GM12875 (cell line): ENCODE results near the gene C1QTNF8.

Experiments used
- H3K4me3 ChIP-seq: one replicate; pipeline ENCODE4 v1.5.1; 2011; ENCODE audit warnings: low read depth, low read length, control low read depth
- CTCF ChIP-seq: IDR thresholded peaks from 2 replicates; pipeline ENCODE4 v1.5.1; 2011; ENCODE audit warnings: low read depth, mild to moderate bottlenecking, control low read depth, inconsistent platforms, low read length, moderate library complexity, borderline replicate concordance; ENCODE audit not compliant: insufficient read depth

Gene C1QTNF8

GRCh38 chr16:1069154-1069553, 26.9 kb downstream of the C1QTNF8 start:
- no peak for TF ChIP-seq CTCF
- no peak overlapping the region for H3K4me3 ChIP-seq

GRCh38 chr16:1068451-1068850, 27.6 kb downstream of the C1QTNF8 start:
- TF ChIP-seq CTCF, result no peak
- no peak overlapping the region for H3K4me3 ChIP-seq

GRCh38 chr16:1067629-1068028, 28.4 kb downstream of the C1QTNF8 start:
- no peak for TF ChIP-seq CTCF
- H3K4me3 ChIP-seq, result no peak overlapping the region

GRCh38 chr16:1066584-1067172, 29.4 kb downstream of the C1QTNF8 start:
- H3K4me3 ChIP-seq, result no peak overlapping the region
- no peak for TF ChIP-seq CTCF

- TF ChIP-seq CTCF, result no peak
- H3K4me3 ChIP-seq, result no peak overlapping the region
Observed at GRCh38 chr16:1065469-1066128, 30.4 kb downstream of the C1QTNF8 start.

- H3K4me3 ChIP-seq, result no peak overlapping the region
- no peak for TF ChIP-seq CTCF
Observed at GRCh38 chr16:1063728-1064127, 32.3 kb downstream of the C1QTNF8 start.

GRCh38 chr16:1062895-1063294, 33.1 kb downstream of the C1QTNF8 start:
- no peak for TF ChIP-seq CTCF
- H3K4me3 ChIP-seq, result no peak overlapping the region
